HG03439 (cell line): ENCODE data around the gene DOCK4.

Experiments used
- ATAC-seq: cut with Tn5 transposase; IDR thresholded peaks from one replicate; pipeline ENCODE4 v1.9.1; 2021; ENCODE audit warnings: mild to moderate bottlenecking, moderate library complexity; ENCODE audit not compliant: unreplicated experiment

Gene DOCK4

DNA sequence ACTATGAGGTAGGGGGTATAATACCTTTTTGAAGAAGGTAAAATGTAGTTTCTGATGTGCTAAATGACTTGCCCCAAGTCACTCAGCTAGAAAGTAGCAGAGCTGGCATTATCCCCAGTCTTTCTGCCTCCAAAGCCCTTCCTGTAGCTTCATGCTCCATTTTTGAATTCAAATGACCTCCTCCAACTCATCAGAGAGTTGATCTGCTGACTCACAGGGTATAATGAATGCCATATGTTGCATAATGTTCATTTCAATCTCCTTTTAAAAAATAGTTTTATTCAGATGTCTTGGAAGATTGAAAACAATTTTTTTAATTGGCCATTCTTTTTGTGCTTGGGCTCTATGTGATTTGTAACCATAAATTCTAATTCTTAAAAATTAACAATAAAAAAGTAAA, 371.1 kb downstream of the DOCK4 start:
- no peak for ATAC-seq

DNA sequence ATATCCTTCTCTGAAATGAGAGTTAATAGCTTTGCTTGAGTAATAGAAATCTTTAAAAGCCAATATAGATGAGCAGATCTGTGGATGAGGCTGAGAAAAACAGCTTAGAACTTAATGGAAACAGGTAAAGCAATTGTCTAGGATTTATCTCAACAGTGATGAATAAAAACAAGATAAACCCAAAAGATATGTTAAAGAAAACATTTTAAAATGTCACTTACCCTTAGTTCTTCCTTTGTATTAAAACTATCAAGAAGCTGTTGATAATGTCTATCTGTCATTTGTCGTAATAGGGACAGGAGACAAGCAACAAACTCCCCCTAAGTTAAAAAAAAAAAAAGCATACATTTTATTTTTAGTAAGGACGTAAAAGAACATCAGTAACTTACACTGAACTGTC, 371.8 kb downstream of the DOCK4 start:
- ATAC-seq: no peak

DNA sequence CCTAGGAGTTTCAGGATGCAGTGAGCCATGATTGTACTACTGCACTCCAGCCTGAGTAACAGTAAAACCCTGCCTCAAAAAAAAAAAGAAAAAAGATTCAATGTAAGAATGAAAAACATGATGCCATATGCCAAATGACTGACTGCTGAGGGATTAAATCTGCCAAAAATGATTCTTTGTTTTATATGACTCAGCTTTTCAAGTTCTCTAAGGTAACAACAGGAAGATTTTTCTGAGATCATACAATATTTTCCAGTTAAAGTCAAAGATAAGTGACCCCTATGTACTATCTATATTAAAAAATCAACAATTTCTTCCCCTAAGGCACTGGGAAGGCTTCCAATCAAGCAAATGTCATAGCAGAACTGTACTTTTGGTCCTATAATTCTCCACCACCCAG, 372.7 kb downstream of the DOCK4 start:
- ATAC-seq: no peak

DNA sequence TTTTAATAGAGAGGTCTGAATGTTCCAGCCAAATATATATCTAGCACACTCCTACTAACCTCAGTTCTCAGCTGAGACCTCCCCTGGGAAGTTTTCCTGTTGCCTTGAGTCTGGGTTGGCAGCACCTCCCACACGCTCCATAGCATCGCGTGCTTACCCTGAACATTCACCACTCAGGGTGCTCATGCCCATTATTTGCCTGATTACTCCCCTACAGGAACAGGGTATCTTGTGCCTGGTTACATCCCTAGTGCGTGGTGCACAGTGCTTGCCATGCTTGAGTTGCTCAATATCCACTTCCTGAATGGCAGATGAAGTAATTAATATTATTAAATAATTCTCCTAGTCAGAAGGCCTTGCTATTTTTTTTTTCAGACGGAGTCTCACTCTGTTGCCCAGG, 374.0 kb downstream of the DOCK4 start:
- no peak for ATAC-seq

DNA sequence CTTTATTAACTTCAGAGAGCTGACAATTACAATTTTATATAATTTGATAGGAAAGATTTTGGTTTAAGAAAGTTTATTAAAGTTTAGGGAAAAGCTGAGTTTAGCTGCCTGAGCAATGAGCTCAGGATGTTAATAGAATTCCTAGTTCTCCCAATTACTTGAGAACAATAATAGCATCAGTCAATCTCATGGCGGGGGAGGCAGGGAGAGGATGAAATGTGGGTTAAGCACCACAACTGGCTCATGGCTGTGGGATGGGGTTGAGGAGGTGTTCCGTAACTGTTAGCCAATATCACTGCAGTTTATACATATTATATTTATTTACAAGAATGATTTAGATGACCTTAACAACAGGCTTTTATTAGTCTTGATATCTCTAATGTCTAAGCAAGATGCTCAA, 377.0 kb downstream of the DOCK4 start:
- ATAC-seq: no peak

DNA sequence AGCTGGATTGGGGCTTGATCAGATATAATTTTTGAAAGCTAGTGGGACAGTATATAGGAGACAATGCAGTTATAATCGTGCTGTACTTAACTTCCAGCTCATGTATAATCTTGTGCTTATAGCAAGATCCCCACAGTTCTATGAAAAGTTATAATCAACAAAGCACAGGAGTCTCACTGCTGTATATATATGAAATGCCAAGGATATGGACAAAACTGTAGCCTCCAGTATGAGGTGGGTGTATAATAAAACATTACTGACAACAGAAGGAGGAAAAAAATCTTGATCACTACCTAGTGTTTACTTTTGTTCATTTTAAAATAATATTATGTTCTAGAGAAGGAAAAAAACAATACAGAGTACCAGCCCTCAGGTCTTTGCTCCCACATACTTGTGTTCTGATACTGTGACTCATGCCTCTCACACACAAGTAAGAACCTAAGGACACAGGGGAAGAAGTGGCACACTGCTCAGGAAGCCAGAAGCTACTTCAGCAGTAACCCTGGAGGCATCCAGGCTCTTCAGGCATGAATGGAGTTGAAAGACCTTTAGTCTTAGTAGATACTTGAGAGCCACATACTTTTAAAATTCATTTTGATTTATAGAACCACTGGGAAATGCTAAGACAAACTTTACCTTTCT, 378.2 kb downstream of the DOCK4 start:
- ATAC-seq: no peak

DNA sequence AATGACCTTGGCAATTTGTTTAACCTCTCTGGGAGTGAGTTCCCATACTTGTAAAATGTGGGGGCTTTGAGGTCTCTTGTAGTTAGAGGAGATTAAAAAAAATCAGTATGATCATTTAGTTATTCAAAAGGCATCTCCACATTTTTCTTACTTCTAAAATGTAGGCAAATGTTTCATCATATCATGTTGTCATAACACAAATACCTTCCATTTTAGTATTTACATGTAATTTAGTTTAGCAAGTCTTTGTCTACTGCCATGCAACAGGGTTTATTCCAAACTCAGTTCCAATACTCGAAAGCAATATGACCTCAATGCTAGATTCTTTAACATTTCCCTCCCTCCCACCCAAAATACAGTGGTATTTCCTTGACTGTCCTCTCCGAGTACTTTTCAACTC, 381.2 kb downstream of the DOCK4 start:
- no peak for ATAC-seq

DNA sequence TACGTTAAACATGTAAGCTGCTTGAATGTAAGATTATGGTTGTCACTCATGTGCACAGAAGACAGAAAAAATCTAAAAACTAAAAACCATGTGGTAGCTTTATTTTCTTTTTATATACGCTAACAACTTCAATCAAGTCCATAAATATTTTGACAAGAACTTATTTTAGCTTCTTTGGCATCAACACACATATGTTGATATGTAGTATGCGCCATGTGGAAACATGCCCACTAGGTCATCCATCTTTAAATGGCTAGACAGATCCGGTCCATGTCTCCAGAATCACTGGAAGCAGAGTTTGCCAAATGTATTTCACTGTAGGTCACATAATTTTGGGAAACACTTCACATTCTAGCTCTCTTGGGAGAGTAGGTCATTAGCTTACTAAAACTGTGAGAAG, 382.4 kb downstream of the DOCK4 start:
- ATAC-seq: no peak

DNA sequence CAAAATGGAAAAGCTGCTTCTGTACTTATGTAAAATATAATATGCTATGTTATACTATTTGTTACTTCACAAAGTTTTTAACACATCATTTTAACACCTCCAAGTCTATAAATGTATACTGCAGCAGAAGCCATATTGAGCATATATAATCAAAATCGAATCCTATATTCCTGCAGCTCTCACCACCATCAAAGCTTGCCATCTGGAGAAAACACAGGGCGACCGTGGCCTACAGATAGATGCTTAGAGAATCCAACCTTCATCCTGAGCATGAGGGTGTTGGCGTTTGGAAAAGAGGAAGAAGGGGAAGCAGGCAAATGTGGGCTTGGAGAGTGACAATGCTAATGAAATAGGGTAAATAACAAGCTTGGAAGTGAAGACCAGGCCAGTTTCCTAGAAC, 385.2 kb downstream of the DOCK4 start:
- ATAC-seq: no peak

DNA sequence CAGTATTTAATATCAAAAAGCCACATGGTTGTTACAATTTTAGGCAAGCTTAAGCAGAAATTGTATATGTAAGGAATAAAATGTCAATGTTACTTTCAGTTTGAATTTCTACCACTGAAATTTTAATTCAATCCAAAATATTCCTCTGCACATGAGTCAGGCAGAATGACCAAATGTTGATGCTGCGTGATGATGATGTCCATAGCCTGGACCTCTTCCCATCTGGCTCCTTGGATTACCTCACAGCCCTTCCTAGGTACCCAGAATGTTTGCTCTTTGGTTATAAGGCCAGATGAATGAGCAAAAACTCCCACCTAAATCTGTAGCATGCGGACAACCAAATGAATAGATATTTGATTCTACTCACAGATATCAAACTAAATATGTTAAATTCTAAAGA, 385.6 kb downstream of the DOCK4 start:
- no peak for ATAC-seq

DNA sequence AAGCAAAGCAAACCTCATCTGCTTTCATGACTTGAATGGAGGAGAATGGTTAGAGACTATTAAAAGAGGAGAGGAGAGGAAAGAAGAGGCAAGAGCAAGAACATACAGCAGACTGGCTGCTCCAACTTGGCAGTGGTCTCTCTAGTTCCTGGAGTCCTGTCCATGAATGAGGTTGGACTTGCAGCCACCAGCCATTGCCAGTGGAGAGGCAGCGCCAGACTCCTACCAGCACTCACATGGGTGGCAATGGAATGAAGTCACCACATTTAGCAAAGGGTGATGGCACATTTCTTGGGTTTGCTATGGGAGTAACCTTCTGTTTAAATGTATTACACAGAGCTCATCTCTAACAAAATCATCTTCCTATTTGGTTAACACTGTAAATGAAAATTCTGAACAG, 386.1 kb downstream of the DOCK4 start:
- no peak for ATAC-seq

DNA sequence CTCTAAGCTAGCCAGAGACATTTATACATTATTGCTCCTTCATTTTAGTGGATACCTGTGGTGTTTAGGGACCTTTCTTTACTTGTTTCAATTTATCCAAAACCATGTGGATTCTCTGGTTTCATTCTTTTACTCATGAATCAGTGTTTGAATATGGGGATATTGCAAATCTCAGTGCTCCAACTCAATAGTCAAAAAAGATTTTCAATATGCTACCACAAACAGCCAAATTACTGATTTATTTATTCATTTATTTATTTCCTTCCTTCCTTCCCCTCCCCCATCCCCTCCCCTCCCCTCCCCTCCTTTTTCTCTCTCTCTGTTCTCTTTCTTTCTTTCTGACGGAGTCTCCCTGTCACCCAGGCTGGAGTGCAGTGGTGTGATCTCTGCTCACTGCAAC, 390.8 kb downstream of the DOCK4 start:
- ATAC-seq: no peak

DNA sequence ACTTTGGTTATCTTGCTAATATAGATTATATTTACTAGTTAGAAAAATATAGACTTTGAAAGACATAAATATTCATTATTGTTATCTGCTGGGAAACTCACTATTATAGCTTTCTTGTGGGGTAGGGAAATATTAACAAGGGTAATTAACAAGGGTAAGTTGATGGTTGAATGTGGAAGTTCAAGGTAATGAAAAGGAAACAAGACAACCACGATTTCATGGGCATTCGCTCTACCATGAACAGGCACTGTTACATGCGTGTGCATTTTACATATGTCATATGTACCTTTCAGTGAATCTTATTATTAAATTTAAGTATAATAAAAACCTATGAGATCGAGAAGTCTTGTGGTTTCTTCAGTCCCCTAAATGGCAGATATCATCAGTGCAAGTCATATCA, 392.9 kb downstream of the DOCK4 start:
- ATAC-seq: no peak

DNA sequence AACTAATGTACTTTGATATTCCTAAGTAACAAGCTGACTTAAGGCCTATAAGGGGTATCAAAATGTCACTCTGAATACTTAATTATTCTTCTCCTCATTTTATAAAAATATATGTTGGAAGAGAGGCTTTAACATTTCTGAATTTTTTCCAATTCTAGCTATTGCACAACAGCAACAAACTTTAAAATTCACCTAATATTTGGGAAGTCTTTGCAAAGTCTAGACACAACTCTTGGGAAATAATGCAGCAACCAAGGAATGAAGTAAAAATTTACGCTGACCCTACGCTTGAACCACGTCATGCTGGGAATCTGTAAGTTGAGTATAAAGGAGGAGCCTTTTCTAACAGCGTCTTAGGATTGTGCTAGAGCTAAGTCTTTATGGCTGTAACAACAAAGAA, 400.0 kb downstream of the DOCK4 start:
- ATAC-seq: no peak

DNA sequence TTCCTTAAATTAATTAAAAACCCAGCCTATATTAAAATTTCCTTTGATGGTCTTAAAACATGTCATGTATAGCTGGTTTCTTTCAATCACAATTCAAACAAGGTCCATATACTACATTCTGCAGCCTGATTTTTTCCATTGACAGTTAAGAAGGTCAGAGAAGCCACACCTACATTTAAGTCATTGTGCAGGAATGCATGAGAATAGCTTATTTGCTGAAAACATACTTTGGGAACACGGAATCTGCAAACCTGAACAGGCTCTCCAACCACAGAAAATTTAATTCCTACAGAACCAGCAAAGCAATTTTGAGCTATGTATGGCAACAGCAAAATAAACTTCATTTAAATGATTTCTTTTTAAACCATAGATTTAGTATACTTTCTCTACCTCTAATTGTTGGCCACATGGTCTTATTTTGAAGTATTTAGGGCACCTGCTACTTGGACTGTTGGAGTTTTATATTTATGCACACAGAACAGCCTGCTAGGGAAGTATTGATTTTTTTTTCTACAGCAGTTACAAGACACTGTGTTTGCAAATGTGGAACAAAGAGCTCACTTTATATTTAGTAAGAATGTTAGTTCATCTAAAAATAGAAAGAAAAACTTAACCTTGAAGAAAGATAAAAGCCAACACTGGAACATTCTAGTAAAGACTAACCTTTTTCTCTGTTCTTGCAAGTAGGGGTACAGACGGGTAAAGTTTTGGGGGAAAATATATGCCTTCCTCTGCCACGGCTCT, 403.0 kb downstream of the DOCK4 start:
- ATAC-seq: no peak

DNA sequence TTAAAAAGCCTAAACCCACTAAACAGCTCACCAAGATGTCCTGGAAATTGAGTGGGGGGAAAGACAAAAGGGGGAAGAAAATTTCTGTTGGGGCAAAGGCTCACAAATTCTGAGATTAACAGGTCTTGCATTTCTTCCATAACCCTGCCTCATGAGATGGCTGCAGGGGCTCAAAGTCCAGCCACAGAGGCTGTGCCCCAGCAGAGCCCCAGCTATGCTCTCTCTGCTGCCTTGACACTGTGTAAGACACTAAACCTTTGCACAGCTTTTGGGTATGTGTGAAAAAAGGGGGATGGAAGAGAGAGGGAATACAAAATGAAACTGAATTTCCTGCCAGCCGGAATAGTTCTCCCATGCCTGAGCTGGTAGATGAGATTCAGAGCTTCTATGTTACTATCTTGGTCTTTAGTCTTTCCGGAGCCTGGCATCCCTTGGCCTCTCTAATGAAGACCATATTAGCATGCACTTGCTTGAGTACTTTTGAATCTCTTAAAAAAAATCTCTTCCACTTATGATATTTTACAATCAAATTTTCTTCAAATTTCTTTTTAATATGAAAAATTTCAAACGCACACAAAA, 403.9 kb downstream of the DOCK4 start:
- ATAC-seq: no peak

DNA sequence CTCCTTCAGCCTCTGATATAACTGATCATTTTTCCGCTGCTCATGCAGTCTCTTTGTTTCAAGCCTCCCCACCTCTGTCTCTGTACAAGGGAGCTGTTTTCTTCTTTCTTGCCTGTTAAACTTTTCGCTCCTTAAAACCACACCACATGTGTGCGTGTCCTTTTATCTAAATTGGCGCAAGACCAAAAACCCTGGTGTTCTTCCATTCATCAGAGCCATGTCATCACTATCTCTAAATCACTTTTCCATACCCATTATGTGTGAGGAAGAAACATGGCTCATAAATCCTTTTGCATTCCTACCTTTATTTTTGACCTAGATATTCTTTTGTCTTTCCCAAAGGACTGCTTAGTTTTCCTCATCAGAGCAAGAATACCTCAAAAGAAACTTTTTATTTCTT, 404.9 kb downstream of the DOCK4 start:
- ATAC-seq: no peak

DNA sequence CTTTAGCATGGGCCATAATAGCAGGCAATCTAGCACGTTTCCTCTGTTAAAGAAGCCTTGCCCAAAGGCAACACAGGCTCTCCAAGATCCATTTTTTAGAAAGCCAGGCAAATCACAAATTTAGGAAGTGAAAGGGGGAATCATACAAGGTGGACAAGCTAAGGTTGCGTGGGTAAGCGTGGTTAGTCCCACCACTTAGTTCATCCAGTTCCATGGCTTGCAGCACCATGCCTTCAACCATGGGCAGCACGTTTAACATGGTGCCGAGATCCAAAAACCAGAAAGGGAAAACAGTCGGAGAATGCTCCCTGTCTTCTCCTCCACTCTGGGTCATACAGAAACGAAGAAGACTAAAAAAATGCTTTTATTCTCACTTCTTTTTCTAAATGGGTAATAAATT, 409.5 kb downstream of the DOCK4 start:
- ATAC-seq: no peak

DNA sequence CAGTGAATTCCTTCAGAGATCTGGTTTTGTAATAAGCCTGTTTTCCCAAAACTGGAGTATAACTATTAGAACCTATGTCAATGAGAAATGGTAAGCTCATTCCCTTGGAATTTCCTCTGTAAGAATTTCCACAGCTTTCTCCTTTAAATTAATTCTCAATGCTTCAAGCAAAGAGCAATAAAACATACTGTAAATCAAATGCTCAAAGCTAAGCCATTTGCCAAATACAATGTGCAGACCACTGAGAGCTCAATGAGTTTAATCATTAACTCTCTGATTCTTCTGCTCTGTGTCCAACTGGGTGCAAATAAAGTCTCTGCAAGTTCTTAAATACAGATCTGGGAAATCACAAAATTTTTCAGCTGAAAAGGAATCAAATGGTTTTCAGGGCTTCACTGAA, 416.3 kb downstream of the DOCK4 start:
- no peak for ATAC-seq

DNA sequence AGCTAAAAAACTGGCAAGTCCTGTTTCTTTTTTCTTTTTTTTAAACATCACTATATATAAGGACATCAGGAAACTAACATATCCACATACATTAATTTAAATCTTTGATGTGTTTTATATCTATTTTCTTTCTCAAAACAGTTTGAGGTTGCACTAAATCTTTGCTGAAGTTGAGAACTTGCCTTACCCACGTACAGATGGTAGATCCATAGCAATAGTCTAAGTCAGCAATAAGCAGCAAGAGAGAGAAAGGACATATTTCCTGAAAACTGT, 417.2 kb downstream of the DOCK4 start:
- ATAC-seq: no peak

DNA sequence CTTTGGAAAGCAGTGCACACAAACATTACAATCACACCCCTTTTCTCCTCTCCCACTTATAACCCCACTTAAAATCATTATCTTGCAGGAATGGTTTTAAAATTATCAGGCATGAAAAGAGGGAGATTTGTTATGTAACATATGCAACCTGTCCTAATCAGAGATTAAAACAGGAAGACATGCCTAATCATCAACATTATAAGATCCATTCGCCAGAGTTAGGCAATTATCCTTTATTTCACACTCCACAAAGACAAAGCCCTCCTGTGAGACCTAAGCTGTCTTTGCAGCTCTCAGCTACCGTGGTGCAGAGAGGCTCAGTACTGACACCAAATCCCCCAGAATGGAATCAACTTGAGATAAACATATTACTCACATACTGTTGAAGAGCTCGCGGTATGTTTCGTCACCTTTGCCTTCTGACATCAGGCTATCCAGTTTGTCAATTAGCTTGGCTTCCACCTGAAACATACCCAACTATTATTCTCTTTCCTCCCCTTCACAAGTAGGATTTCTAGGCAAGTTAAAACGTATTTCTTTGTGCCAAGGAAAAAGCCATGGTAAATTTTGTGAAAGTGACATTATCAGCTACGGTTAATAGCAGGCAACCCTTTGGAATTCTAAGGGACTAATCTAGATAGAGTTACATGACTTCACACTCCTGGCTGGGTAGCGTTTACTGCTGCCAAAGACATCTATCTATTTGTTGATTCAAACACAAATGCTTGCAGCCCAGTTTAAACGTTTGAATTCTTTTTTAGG, 417.7 kb downstream of the DOCK4 start:
- ATAC-seq: no peak

DNA sequence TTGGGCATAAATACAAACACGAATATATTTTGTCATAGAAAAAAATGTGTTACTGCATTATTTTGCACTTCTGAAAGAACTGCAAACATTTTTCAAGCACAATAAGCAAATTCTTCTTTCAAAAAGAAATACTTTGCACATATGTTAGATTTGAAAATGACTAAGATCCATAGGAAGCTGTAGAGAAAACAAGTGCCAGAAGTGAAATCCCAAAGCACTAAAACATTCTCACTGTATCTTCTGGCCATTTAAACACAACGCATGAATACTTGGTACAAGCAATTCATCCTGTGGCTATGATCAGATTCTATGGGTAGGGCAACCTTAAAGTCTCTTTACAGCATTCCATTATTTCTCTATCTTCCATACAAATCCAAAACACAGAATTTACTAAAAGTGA, 418.5 kb downstream of the DOCK4 start:
- no peak for ATAC-seq
